ENCODE results near the gene SDHC.

DNA sequence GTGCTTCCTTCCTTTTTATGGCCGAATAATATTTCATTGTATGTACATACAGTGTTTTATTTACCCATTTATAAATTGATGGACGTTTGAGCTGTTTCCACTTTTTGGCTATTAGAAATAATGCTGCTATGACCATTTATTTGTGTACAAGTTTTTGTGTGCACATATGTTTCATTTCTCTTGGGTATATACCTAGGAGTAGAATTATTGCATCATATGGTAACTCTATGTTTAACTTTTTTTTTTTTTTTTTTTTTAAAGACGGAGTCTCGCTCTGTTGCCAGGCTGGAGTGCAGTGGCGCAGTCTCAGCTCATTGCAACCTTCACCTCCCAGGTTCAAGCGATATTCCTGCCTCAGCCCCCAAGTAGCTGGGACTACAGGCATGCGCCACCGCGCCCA lies 19.0 kb downstream of the SDHC start:
- no peak for TF ChIP-seq SIN3A (IDR thresholded peaks at IDR 0.05; ENCODE audit: borderline replicate concordance, insufficient read depth, low read length)
- no peak for TF ChIP-seq POLR2AphosphoS5 (IDR thresholded peaks at IDR 0.05; ENCODE audit: low read depth, low read length)
- TF ChIP-seq, protein P1, sequence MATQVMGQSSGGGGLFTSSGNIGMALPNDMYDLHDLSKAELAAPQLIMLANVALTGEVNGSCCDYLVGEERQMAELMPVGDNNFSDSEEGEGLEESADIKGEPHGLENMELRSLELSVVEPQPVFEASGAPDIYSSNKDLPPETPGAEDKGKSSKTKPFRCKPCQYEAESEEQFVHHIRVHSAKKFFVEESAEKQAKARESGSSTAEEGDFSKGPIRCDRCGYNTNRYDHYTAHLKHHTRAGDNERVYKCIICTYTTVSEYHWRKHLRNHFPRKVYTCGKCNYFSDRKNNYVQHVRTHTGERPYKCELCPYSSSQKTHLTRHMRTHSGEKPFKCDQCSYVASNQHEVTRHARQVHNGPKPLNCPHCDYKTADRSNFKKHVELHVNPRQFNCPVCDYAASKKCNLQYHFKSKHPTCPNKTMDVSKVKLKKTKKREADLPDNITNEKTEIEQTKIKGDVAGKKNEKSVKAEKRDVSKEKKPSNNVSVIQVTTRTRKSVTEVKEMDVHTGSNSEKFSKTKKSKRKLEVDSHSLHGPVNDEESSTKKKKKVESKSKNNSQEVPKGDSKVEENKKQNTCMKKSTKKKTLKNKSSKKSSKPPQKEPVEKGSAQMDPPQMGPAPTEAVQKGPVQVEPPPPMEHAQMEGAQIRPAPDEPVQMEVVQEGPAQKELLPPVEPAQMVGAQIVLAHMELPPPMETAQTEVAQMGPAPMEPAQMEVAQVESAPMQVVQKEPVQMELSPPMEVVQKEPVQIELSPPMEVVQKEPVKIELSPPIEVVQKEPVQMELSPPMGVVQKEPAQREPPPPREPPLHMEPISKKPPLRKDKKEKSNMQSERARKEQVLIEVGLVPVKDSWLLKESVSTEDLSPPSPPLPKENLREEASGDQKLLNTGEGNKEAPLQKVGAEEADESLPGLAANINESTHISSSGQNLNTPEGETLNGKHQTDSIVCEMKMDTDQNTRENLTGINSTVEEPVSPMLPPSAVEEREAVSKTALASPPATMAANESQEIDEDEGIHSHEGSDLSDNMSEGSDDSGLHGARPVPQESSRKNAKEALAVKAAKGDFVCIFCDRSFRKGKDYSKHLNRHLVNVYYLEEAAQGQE (IDR thresholded peaks at IDR 0.05; ENCODE audit: insufficient read depth in 1 of 2, low read depth in 2 of 2, low read length in 2 of 2) = no peak

All from PFSK-1 (cell line).